IMR-90 (cell line): ENCODE results near the gene UGT1A4. TPM values are rescaled to one million over a fixed set of nuclear protein-coding genes. Genes with fewer than 3 reads are reported as not detected.

Experiments used
- ATAC-seq: fragments of 200-7000 bp; cut with Tn5 transposase; 2 replicates; pipeline ENCODE4 v1.9.1; 2020; ENCODE audit warnings: low read depth, mild to moderate bottlenecking, moderate library complexity
- BruUV-seq: library from RNA; stranded (reverse); fragments of 400-500 nt; replicated peaks from 2 replicates; lab custom pipeline; 2021; lab: Mats Ljungman, UMichigan
- CTCF ChIA-PET: fragments of 300-600 bp; formaldehyde crosslinking; extraction: SDS; loops from one replicate; lab custom pipeline; 2021; ENCODE audit warnings: antibody characterized with exemption; lab: Yijun Ruan, JAX
- POLR2A ChIA-PET: fragments of 300-600 bp; sonication (Branson Sonifier 250); formaldehyde crosslinking; loops from one replicate; lab custom pipeline; 2022; ENCODE audit warnings: antibody characterized with exemption; ENCODE audit not compliant: unreplicated experiment; lab: Charles Lee
- DNase-seq: peaks from one replicate; pipeline ENCODE4 v3.0.0; 2013
- H2AFZ ChIP-seq: replicated peaks from 2 replicates; pipeline ENCODE3; 2013; ENCODE audit warnings: low read length, mild to moderate bottlenecking; ENCODE audit not compliant: poor library complexity
- H2AK5ac ChIP-seq: 2 replicates; pipeline ENCODE4 v1.6.1; 2013; ENCODE audit warnings: low read depth, low read length, inconsistent platforms
- H2AK9ac ChIP-seq: replicated peaks from 2 replicates; pipeline ENCODE3; 2013; ENCODE audit warnings: mild to moderate bottlenecking, low read depth, low read length, moderate library complexity; ENCODE audit not compliant: poor library complexity
- H2BK120ac ChIP-seq: 2 replicates; pipeline ENCODE4 v1.6.1; 2013; ENCODE audit warnings: low read depth, low read length, inconsistent platforms
- H2BK15ac ChIP-seq: 3 replicates; pipeline ENCODE4 v1.6.1; 2013; ENCODE audit warnings: low read depth, low read length, inconsistent platforms
- H2BK20ac ChIP-seq: 2 replicates; pipeline ENCODE4 v1.6.1; 2013; ENCODE audit warnings: low read depth, mild to moderate bottlenecking, inconsistent platforms, low read length, moderate library complexity
- H2BK5ac ChIP-seq: 2 replicates; pipeline ENCODE4 v1.6.1; 2013; ENCODE audit warnings: mild to moderate bottlenecking, low read depth, low read length, inconsistent platforms; ENCODE audit not compliant: poor library complexity, severe bottlenecking
- H3K14ac ChIP-seq: replicated peaks from 2 replicates; pipeline ENCODE4 v1.6.1; 2013; ENCODE audit warnings: low read depth, low read length, inconsistent platforms
- H3K18ac ChIP-seq: 2 replicates; pipeline ENCODE4 v1.6.1; 2013; ENCODE audit warnings: low read depth, low read length, control low read depth
- H3K23ac ChIP-seq: 2 replicates; pipeline ENCODE4 v1.6.1; 2013; ENCODE audit warnings: low read depth, low read length, inconsistent platforms
- H3K27ac ChIP-seq: 2 replicates; pipeline ENCODE4 v1.5.1; 2013; ENCODE audit warnings: mild to moderate bottlenecking, control low read depth, low read length; ENCODE audit not compliant: insufficient read depth
- H3K27me3 ChIP-seq: 2 replicates; pipeline ENCODE4 v1.6.1; 2013; ENCODE audit warnings: low read length; ENCODE audit not compliant: control insufficient read depth, insufficient read depth
- H3K36me3 ChIP-seq: 2 replicates; pipeline ENCODE4 v1.6.1; 2013; ENCODE audit warnings: low read length, mixed read lengths; ENCODE audit not compliant: control insufficient read depth, insufficient read depth
- H3K4ac ChIP-seq: 2 replicates; pipeline ENCODE4 v1.6.1; 2013; ENCODE audit warnings: low read depth, low read length, inconsistent platforms
- H3K4me1 ChIP-seq: 2 replicates; pipeline ENCODE4 v1.6.1; 2013; ENCODE audit warnings: low read length, mixed read lengths; ENCODE audit not compliant: control insufficient read depth, insufficient read depth
- H3K4me2 ChIP-seq: 2 replicates; pipeline ENCODE4 v1.6.1; 2013; ENCODE audit warnings: low read depth, mild to moderate bottlenecking, control low read depth, low read length, moderate library complexity
- H3K4me3 ChIP-seq: 2 replicates; pipeline ENCODE4 v1.5.1; 2013; ENCODE audit warnings: low read depth, mild to moderate bottlenecking, control low read depth, low read length, moderate library complexity; ENCODE audit not compliant: insufficient read depth
- H3K56ac ChIP-seq: 2 replicates; pipeline ENCODE4 v1.6.1; 2013; ENCODE audit warnings: low read length, inconsistent platforms; ENCODE audit not compliant: insufficient read depth; ENCODE audit errors: extremely low read depth
- H3K79me1 ChIP-seq, 2 experiments: 2 replicates each; pipeline ENCODE4 v1.6.1; 2013; ENCODE audit warnings: low read length in 2 of 2, inconsistent platforms in 1 of 2, low read depth in 1 of 2
- H3K9ac ChIP-seq: 2 replicates; pipeline ENCODE4 v1.6.1; 2013; ENCODE audit warnings: low read depth, low read length, control low read depth
- H3K9me1 ChIP-seq: 2 replicates; pipeline ENCODE4 v1.6.1; 2013; ENCODE audit warnings: low read length, inconsistent platforms; ENCODE audit not compliant: insufficient read depth
- H3K9me3 ChIP-seq: 2 replicates; pipeline ENCODE4 v1.6.1; 2013; ENCODE audit warnings: low read length; ENCODE audit not compliant: control insufficient read depth, insufficient read depth
- H4K20me1 ChIP-seq: 2 replicates; pipeline ENCODE4 v1.6.1; 2013; ENCODE audit warnings: low read length, inconsistent platforms; ENCODE audit not compliant: insufficient read depth
- H4K5ac ChIP-seq: 2 replicates; pipeline ENCODE4 v1.6.1; 2013; ENCODE audit warnings: mild to moderate bottlenecking, low read depth, low read length, control low read depth
- H4K8ac ChIP-seq, 2 experiments: 2 replicates each; pipeline ENCODE4 v1.6.1; 2013; ENCODE audit warnings: low read depth in 2 of 2, low read length in 2 of 2, control low read depth in 1 of 2, inconsistent platforms in 1 of 2
- H4K91ac ChIP-seq: 2 replicates; pipeline ENCODE4 v1.6.1; 2013; ENCODE audit warnings: low read depth, low read length, inconsistent platforms; ENCODE audit not compliant: insufficient read depth
- BHLHE40 ChIP-seq: fragments of 150-350 bp; IDR thresholded peaks from 2 replicates; pipeline ENCODE4 v1.6.1; 2016; ENCODE audit warnings: mild to moderate bottlenecking, low read depth, low read length
- CEBPB ChIP-seq: IDR thresholded peaks from 2 replicates; pipeline ENCODE4 v1.6.1; 2012; ENCODE audit warnings: low read depth, low read length, improper control_type of control experiment
- CHD1 ChIP-seq: IDR thresholded peaks from 2 replicates; pipeline ENCODE4 v1.6.1; 2012; ENCODE audit warnings: low read depth, low read length, improper control_type of control experiment
- FOS ChIP-seq: fragments of 150-350 bp; IDR thresholded peaks from 2 replicates; pipeline ENCODE4 v1.6.1; 2016; ENCODE audit warnings: low read depth, low read length
- MAFK ChIP-seq: IDR thresholded peaks from 2 replicates; pipeline ENCODE4 v1.6.1; 2012; ENCODE audit warnings: low read depth, low read length, improper control_type of control experiment
- MAZ ChIP-seq: IDR thresholded peaks from 2 replicates; pipeline ENCODE4 v1.6.1; 2012; ENCODE audit warnings: low read depth, mild to moderate bottlenecking, low read length, improper control_type of control experiment, moderate library complexity, borderline replicate concordance
- MXI1 ChIP-seq: IDR thresholded peaks from 2 replicates; pipeline ENCODE4 v1.6.1; 2012; ENCODE audit warnings: low read depth, mild to moderate bottlenecking, low read length, moderate library complexity, borderline replicate concordance
- NFE2L2 ChIP-seq: fragments of 150-350 bp; IDR thresholded peaks from 2 replicates; pipeline ENCODE4 v1.6.1; 2016; ENCODE audit warnings: low read depth, mild to moderate bottlenecking, low read length
- POLR2A ChIP-seq: IDR thresholded peaks from 2 replicates; pipeline ENCODE4 v1.6.1; 2012; ENCODE audit warnings: mild to moderate bottlenecking, low read depth, low read length
- RAD21 ChIP-seq: IDR thresholded peaks from 2 replicates; pipeline ENCODE4 v1.6.1; 2012; ENCODE audit warnings: low read length, improper control_type of control experiment
- RCOR1 ChIP-seq: IDR thresholded peaks from 2 replicates; pipeline ENCODE4 v1.6.1; 2012; ENCODE audit warnings: mild to moderate bottlenecking, low read length, improper control_type of control experiment; ENCODE audit not compliant: insufficient replicate concordance
- RFX5 ChIP-seq: IDR thresholded peaks from 2 replicates; pipeline ENCODE4 v1.8.0; 2012; ENCODE audit warnings: low read depth, mild to moderate bottlenecking, low read length, moderate library complexity
- SMC3 ChIP-seq: fragments of 150-350 bp; IDR thresholded peaks from 2 replicates; pipeline ENCODE4 v1.6.1; 2016; ENCODE audit warnings: low read depth, mild to moderate bottlenecking, antibody characterized with exemption, low read length, moderate library complexity
- whole genome bisulfite sequencing, 2 experiments: methylation state at CpG; one replicate each; pipeline versions ENCODE4 v1.1.5 to v1.1.7; 2013; ENCODE audit warnings: missing lambda C conversion rate in 2 of 2; ENCODE audit not compliant: insufficient read length in 1 of 2; ENCODE audit errors: extremely low coverage in 2 of 2; 5-methylcytosine and 5-hydroxymethylcytosine counted together
- dilution Hi-C: fragments of 300-500 bp; cut with HindIII; formaldehyde crosslinking; loops from one replicate; pipeline ENCODE4 v1.14.3; 2018; ENCODE audit warnings: low sequenced_read_pairs; ENCODE audit not compliant: unreplicated experiment
- in situ Hi-C: fragments of 300-500 bp; cut with MboI; formaldehyde crosslinking; loops from 3 replicates; pipeline ENCODE4 v1.14.3; 2019; ENCODE audit warnings: low sequenced_read_pairs, inconsistent platforms, mixed read lengths
- intact Hi-C: fragments of 100-400 bp; cut with micrococcal nuclease; formaldehyde crosslinking; loops from 2 replicates; pipeline ENCODE4 v1.10.0; 2022
- polyA plus RNA-seq, 3 experiments: library from polyadenylated mRNA; depleted of rRNA; stranded (reverse); fragments of >200 nt; gene quantifications; 2 replicates each; pipeline ENCODE4 v1.2.3, GENCODE V29; 2012; ENCODE audit warnings: low replicate concordance in 1 of 3
- total RNA-seq: library from RNA; depleted of rRNA; stranded (reverse); fragments of >200 nt; gene quantifications from 2 replicates; pipeline ENCODE4 v1.2.3, GENCODE V29; 2012
- TF ChIP-seq, protein P1 (sequence below): fragments of 150-350 bp; IDR thresholded peaks from 2 replicates; pipeline ENCODE4 v1.6.1; 2017; ENCODE audit warnings: mild to moderate bottlenecking, antibody characterized with exemption, low read length, low read depth
- TF ChIP-seq, protein P2 (sequence below): conservative IDR thresholded peaks from 2 replicates; pipeline ENCODE4 v1.5.1; 2012; ENCODE audit warnings: mild to moderate bottlenecking, low read depth, low read length, improper control_type of control experiment
- TF ChIP-seq, protein P3 (sequence below): fragments of 150-350 bp; IDR thresholded peaks from 2 replicates; pipeline ENCODE4 v1.6.1; 2016; ENCODE audit warnings: low read depth, mild to moderate bottlenecking, low read length, moderate library complexity, borderline replicate concordance

The UGT1A4 gene
- total and polyA plus RNA-seq, 2 of the 4 experiments (the other 2 are of a cell fraction), result not detected

DNA sequence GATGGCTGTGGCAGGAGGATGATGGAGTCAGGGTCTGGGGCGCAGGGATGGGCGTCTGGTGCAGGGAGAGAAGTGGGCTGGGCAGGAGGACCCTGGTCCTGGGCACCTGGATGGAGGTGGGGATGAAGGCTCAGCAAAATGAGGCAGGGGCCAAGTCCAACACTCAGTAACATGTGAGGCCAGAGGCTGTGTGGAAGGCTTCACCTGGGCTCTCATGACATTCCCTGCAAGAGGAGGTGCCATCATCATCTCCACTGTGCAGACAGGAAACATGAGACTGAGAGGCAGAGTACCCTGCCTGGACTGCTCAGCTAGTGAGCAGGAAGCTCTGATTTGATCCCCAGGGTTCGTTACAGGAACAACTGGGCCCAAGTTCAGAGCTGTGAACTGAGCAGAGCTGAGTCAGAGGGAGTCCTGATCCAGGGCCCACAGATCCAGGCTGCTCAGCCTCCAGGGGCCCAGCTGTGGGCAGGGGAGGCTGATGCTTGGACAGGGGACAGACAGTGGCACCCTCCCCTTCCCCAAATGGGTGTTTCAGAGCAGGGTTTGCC is 98.9 kb downstream of the UGT1A4 start:
- Histone ChIP-seq H4K5ac (no peak overlapping the region), H3K23ac (no peak overlapping the region), H4K8ac (no peak overlapping the region), H2BK20ac (no peak overlapping the region), H3K4ac (no peak overlapping the region), H3K4me3 (no peak overlapping the region), H3K79me1 (no peaks in the 10 kb centered on the region), H3K9me3 (no peaks in the 10 kb centered on the region), H2BK5ac (no peak overlapping the region), H4K20me1 (no peaks in the 10 kb centered on the region), H2AFZ (no peak overlapping the region), H3K9ac (no peak overlapping the region), H3K4me1 (no peaks in the 10 kb centered on the region), H3K4me2 (no peak overlapping the region), H3K36me3 (no peaks in the 10 kb centered on the region), H3K56ac (no peak overlapping the region), H2BK15ac (no peak overlapping the region), H2AK9ac (peak overlapping the region; percentile 66), H4K91ac (no peak overlapping the region), H3K27ac (no peak overlapping the region), H2BK120ac (no peak overlapping the region), H3K9me1 (no peaks in the 10 kb centered on the region), H3K18ac (no peak overlapping the region), H3K27me3 (peaks cover 7% of the 10 kb centered on the region; the same call in 1 of the 2 replicates), H2AK5ac (no peak overlapping the region), H3K14ac (no peak overlapping the region)
- intact Hi-C loops (no loop called here), in situ Hi-C loops (no loop called here), dilution Hi-C loops (no loop called here)
- WGBS, 2 experiments, result 100% methylated on average over 1 of the region's 3 CpGs; no CpG with 5 or more reads in 1 of the 2 experiments
- no TSS peak for BruUV-seq
- TF ChIP-seq POLR2A (no peak), FOS (no peak), RCOR1 (no peak), MAFK (no peak), MXI1 (no peak), CEBPB (no peak), RAD21 (no peak), RFX5 (no peak), CHD1 (no peak), NFE2L2 (no peak), BHLHE40 (no peak), MAZ (no peak), SMC3 (no peak)
- TF ChIP-seq, protein P1, sequence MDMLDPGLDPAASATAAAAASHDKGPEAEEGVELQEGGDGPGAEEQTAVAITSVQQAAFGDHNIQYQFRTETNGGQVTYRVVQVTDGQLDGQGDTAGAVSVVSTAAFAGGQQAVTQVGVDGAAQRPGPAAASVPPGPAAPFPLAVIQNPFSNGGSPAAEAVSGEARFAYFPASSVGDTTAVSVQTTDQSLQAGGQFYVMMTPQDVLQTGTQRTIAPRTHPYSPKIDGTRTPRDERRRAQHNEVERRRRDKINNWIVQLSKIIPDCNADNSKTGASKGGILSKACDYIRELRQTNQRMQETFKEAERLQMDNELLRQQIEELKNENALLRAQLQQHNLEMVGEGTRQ, result no peak
- TF ChIP-seq, protein P2, sequence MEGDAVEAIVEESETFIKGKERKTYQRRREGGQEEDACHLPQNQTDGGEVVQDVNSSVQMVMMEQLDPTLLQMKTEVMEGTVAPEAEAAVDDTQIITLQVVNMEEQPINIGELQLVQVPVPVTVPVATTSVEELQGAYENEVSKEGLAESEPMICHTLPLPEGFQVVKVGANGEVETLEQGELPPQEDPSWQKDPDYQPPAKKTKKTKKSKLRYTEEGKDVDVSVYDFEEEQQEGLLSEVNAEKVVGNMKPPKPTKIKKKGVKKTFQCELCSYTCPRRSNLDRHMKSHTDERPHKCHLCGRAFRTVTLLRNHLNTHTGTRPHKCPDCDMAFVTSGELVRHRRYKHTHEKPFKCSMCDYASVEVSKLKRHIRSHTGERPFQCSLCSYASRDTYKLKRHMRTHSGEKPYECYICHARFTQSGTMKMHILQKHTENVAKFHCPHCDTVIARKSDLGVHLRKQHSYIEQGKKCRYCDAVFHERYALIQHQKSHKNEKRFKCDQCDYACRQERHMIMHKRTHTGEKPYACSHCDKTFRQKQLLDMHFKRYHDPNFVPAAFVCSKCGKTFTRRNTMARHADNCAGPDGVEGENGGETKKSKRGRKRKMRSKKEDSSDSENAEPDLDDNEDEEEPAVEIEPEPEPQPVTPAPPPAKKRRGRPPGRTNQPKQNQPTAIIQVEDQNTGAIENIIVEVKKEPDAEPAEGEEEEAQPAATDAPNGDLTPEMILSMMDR, result no peak
- TF ChIP-seq, protein P3, sequence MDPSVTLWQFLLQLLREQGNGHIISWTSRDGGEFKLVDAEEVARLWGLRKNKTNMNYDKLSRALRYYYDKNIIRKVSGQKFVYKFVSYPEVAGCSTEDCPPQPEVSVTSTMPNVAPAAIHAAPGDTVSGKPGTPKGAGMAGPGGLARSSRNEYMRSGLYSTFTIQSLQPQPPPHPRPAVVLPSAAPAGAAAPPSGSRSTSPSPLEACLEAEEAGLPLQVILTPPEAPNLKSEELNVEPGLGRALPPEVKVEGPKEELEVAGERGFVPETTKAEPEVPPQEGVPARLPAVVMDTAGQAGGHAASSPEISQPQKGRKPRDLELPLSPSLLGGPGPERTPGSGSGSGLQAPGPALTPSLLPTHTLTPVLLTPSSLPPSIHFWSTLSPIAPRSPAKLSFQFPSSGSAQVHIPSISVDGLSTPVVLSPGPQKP, result no peak
- DNase-seq (peak; percentile 20), ATAC-seq (peak; percentile 50)
- ChIA-PET CTCF (no interaction called here), POLR2A (no interaction called here)
